Neural cell (in vitro differentiated cells): ENCODE data around the gene TXNIP.

ENCODE experiments used
- CTCF ChIP-seq: fragments of 450-650 bp; IDR thresholded peaks from 2 replicates; pipeline ENCODE4 v1.5.1; 2014; ENCODE audit warnings: antibody characterized with exemption, mild to moderate bottlenecking, moderate library complexity; ENCODE audit not compliant: poor library complexity, severe bottlenecking
- MXI1 ChIP-seq: fragments of 450-650 bp; conservative IDR thresholded peaks from 2 replicates; pipeline ENCODE4 v1.6.1; 2014; ENCODE audit warnings: antibody characterized with exemption, mild to moderate bottlenecking; ENCODE audit not compliant: poor library complexity, severe bottlenecking
- POLR2AphosphoS5 ChIP-seq: IDR thresholded peaks from 2 replicates; pipeline ENCODE4 v1.6.1; 2012
- RAD21 ChIP-seq: fragments of 450-650 bp; conservative IDR thresholded peaks from 2 replicates; pipeline ENCODE4 v1.6.1; 2014; ENCODE audit warnings: antibody characterized with exemption, mild to moderate bottlenecking, moderate library complexity
- REST ChIP-seq: IDR thresholded peaks from 2 replicates; pipeline ENCODE4 v1.6.1; 2012; ENCODE audit warnings: borderline replicate concordance

GRCh38 chr1:146031476-146031875, 35.1 kb upstream of the TXNIP start:
- TF ChIP-seq POLR2AphosphoS5 (no peak), CTCF (no peak), MXI1 (no peak), REST (no peak), RAD21 (no peak)
